Mesothelial cell of epicardium (in vitro differentiated cells): ENCODE data around the gene GALNT9. TPM values are rescaled to one million over a fixed set of nuclear protein-coding genes. Genes with fewer than 3 reads are reported as not detected.
A peak's percentile ranks its signal among the peaks of the same experiment; 100 is the strongest.

Source experiments
- DNase-seq, 2 experiments: peaks; one replicate each; pipeline ENCODE4 v3.0.0; 2021; ENCODE audit warnings: low spot score in 2 of 2; ENCODE audit not compliant: unreplicated experiment in 2 of 2
- H3K27ac Mint-ChIP-seq: 2 replicates; pipeline ENCODE4 v1.8.0; 2021; ENCODE audit warnings: mixed read lengths
- H3K27me3 Mint-ChIP-seq: 2 replicates; pipeline ENCODE4 v1.8.0; 2021; ENCODE audit warnings: low read depth, mixed read lengths
- H3K36me3 Mint-ChIP-seq: 2 replicates; pipeline ENCODE4 v1.8.0; 2021; ENCODE audit warnings: mixed read lengths
- H3K4me1 Mint-ChIP-seq: 2 replicates; pipeline ENCODE4 v1.8.0; 2021; ENCODE audit warnings: mixed read lengths
- H3K4me3 Mint-ChIP-seq: 2 replicates; pipeline ENCODE4 v1.8.0; 2021; ENCODE audit warnings: mild to moderate bottlenecking, moderate library complexity, mixed read lengths
- H3K9me3 Mint-ChIP-seq: 2 replicates; pipeline ENCODE4 v1.8.0; 2021; ENCODE audit warnings: mixed read lengths
- CTCF ChIP-seq: fragments of 200-600 bp; sonication (generic); IDR thresholded peaks from one replicate; pipeline ENCODE4 v1.5.0; 2021; ENCODE audit warnings: antibody characterized with exemption; ENCODE audit not compliant: unreplicated experiment
- total RNA-seq: library from RNA; stranded (reverse); gene quantifications from 3 replicates; pipeline ENCODE4 v1.2.1, GENCODE V29; 2021

GALNT9 gene
- total RNA-seq, 1 donor from 2014 or later: 4.8 TPM

DNA sequence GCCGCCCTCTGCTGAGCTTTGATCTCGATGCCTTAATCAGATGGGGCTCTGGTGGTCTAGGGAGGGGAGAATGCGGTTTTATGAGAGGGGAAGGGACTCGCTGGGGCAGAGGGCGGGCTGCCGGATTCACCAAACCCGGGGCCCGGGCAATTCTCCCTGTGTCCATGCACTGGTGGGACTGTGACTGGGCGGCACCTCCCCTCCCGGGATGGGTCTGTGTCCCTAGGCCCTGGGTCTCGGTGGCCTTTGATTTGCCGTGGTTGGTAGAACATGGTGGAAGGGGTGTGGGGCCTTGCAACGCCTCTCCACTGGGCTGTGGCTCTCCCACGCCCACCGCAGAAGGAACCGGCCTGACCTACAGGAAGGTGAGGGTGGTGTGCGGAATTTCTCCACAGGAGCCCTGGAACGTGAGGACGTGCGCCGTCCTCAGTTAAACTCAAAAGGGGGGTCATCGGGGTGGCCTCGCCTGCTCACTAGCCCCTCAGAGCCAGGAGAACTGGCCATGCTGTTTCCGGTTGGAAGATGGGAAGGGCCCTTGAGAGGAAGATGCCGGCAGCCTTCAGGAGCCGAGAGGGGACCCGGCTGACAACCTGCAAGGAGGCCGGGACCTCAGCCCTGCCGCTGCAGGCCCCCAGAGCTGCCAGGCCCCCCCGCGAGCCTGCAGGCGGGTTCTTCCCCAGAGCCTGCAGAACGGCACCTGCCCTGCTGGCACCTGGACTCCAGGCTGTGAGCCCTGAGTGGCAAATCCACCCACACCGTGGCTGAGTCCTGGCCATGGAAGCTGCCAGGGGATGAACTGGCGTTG lies 141.5 kb downstream of the GALNT9 start:
- H3K4me3 Mint-ChIP-seq: peak overlapping the region; percentile 31

GRCh38 chr12:132186857-132187620 lies 142.3 kb downstream of the GALNT9 start:
- Mint-ChIP-seq H3K9me3 (no peaks in the 10 kb centered on the region), H3K27ac (no peak overlapping the region), H3K4me1 (peaks cover 8% of the 10 kb centered on the region), H3K27me3 (peaks cover 90% of the 10 kb centered on the region), H3K36me3 (no peaks in the 10 kb centered on the region), H3K4me3 (peak overlapping the region; percentile 13)
- DNase-seq: no peak
- no peak for TF ChIP-seq CTCF

More for the DNA sequence above, 141.5 kb downstream of the GALNT9 start:
- Mint-ChIP-seq H3K9me3 (no peaks in the 10 kb centered on the region), H3K27me3 (peaks cover 86% of the 10 kb centered on the region), H3K27ac (no peak overlapping the region), H3K36me3 (no peaks in the 10 kb centered on the region), H3K4me1 (peaks cover 8% of the 10 kb centered on the region)
- no peak for TF ChIP-seq CTCF
- no peak for DNase-seq

DNA sequence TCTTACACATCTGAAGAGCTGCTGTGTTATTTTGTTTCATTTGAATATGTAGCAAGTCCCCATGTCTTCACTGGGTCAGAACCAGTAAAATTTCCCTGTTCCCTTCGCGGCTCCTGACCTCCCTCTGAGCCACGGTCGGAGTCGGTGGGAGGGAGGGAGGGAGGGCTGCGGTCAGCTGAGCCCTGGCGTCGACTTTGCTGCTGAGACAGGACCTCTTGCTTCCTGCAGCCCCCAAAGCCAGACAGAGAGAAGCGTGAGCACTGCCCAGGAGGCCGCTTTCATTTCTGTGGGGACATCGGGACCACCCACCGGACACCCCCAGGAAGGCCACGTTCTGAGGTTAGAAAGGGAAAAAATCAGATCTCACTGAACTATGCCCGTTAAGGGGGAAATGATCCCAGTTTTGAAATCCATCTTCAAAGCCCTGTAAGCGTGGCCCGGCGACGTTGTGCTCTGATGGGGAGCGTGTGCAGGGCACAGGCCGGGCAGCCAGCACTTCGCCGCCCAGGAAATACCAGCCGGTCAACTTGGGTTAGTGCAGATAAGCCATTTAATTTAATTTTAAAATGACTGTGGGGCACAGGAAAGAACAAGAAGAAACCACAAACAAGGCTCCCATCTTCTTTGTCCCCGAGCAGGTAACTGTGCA lies 143.1 kb downstream of the GALNT9 start:
- peaks cover 8% of the 10 kb centered on the region for H3K4me1 Mint-ChIP-seq
- no peak overlapping the region for H3K4me3 Mint-ChIP-seq

DNA sequence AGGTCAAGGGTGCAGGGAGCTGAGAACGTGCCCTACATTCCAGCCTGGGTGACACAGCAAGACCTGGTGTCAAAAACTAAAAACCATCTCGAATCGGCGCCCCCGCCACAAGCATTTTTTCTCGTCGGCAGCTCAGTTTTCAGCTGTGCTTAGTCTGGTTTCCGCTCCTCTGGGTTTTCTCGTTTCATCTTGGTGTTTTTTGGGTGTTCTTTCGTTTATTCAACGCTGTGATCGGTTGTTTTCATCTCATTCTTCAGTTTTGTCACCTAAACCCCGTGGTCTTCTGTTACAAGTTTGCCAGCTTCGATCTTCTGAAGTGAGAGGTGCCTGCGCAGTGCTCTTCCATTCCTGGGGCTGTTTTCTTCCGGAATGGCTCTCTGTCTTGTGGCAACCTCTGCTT lies 143.7 kb downstream of the GALNT9 start:
- H3K27ac Mint-ChIP-seq: no peak overlapping the region
- peaks cover 8% of the 10 kb centered on the region for H3K4me1 Mint-ChIP-seq
- H3K9me3 Mint-ChIP-seq: no peaks in the 10 kb centered on the region
- no peaks in the 10 kb centered on the region for H3K36me3 Mint-ChIP-seq
- no peak overlapping the region for H3K4me3 Mint-ChIP-seq
- no peak for TF ChIP-seq CTCF
- H3K27me3 Mint-ChIP-seq: peaks cover 86% of the 10 kb centered on the region
- DNase-seq: no peak

More for the DNA sequence above, 143.1 kb downstream of the GALNT9 start:
- DNase-seq: no peak
- no peaks in the 10 kb centered on the region for H3K36me3 Mint-ChIP-seq
- no peaks in the 10 kb centered on the region for H3K9me3 Mint-ChIP-seq
- H3K27me3 Mint-ChIP-seq: peaks cover 87% of the 10 kb centered on the region
- H3K27ac Mint-ChIP-seq: no peak overlapping the region
- TF ChIP-seq CTCF: no peak

DNA sequence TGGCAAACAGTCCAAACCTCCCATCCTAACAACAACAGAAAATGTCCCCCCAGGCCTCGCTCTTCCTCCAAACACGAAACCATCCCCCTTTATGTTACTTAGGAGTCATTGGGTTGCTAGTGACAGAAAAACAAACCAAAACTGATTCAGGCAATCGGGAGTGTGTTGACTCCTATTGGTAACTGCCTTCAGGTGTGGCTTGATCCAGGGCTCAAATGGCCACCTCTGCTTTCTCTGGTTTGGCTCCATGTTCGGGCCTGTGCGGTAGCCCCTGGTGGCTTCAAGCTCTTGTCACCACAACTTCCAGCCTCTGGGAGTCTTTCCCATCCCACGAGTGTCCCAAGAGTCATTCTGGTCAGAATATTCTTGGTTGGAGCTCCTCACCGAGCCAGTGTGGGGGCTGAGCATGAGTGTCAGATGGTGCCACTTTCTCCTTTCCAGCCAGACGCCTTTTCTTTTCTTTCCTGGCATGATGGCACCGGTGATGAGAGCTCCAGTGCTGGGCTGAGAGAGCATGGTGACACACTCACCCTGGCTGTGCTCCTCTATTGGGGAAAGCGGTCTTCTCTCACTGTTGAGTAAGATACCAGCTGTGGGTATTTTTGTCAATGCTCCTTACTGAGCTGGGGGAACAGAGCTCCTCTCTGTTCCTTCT lies 146.6 kb downstream of the GALNT9 start:
- no peaks in the 10 kb centered on the region for H3K36me3 Mint-ChIP-seq
- H3K27ac Mint-ChIP-seq: no peak overlapping the region
- H3K27me3 Mint-ChIP-seq: peaks cover 89% of the 10 kb centered on the region
- no peaks in the 10 kb centered on the region for H3K4me1 Mint-ChIP-seq
- no peaks in the 10 kb centered on the region for H3K9me3 Mint-ChIP-seq
- no peak for DNase-seq
- no peak for TF ChIP-seq CTCF
- no peak overlapping the region for H3K4me3 Mint-ChIP-seq
